KBM-7 (cell line): ENCODE data around the gene DNM1.
A peak's percentile ranks its signal among the peaks of the same experiment; 100 is the strongest.

Source experiments
- DNase-seq: peaks from one replicate; pipeline ENCODE4 v3.0.0-alpha.2; 2015
- in situ Hi-C: fragments of 300-500 bp; cut with MboI; formaldehyde crosslinking; loops from 2 replicates; pipeline ENCODE4 v1.14.3; 2020; ENCODE audit warnings: low sequenced_read_pairs, low pct_unique_long_range_greater_than_20kb, mixed read lengths

The DNM1 gene

GRCh38 chr9:128245421-128246151 lies 42.4 kb downstream of the DNM1 start:
- in situ Hi-C loops = no loop called here
- peak; percentile 76 for DNase-seq

- in situ Hi-C loops = no loop called here
- no peak for DNase-seq
Observed at GRCh38 chr9:128246471-128246870, 43.3 kb downstream of the DNM1 start.

GRCh38 chr9:128247226-128247803 lies 44.1 kb downstream of the DNM1 start:
- DNase-seq = no peak
- in situ Hi-C loops = no loop called here

- DNase-seq = no peak
- in situ Hi-C loops = no loop called here
Observed at GRCh38 chr9:128249558-128249907, 46.4 kb downstream of the DNM1 start.

- in situ Hi-C loops = no loop called here
- no peak for DNase-seq
Observed at GRCh38 chr9:128249908-128250838, 47.0 kb downstream of the DNM1 start.

- in situ Hi-C loops = no loop called here
Observed at GRCh38 chr9:128250839-128251731, 47.9 kb downstream of the DNM1 start.

GRCh38 chr9:128251732-128252100 lies 48.5 kb downstream of the DNM1 start:
- in situ Hi-C loops = no loop called here
- no peak for DNase-seq

More at GRCh38 chr9:128250839-128251731, 47.9 kb downstream of the DNM1 start:
- DNase-seq = no peak

GRCh38 chr9:128252317-128253139 lies 49.3 kb downstream of the DNM1 start:
- in situ Hi-C loops = no loop called here
- no peak for DNase-seq

- no peak for DNase-seq
- in situ Hi-C loops = no loop called here
Observed at GRCh38 chr9:128253140-128253990, 50.2 kb downstream of the DNM1 start.

GRCh38 chr9:128253991-128254346 lies 50.8 kb downstream of the DNM1 start:
- no peak for DNase-seq
- in situ Hi-C loops = no loop called here

GRCh38 chr9:128254362-128254761 lies 51.2 kb downstream of the DNM1 start:
- DNase-seq = no peak
- in situ Hi-C loops = no loop called here

- DNase-seq = peak; percentile 69
- in situ Hi-C loops = no loop called here
Observed at GRCh38 chr9:128254855-128255759, 51.9 kb downstream of the DNM1 start.

- in situ Hi-C loops = no loop called here
- no peak for DNase-seq
Observed at GRCh38 chr9:128257086-128257825, 54.1 kb downstream of the DNM1 start.

GRCh38 chr9:128257907-128258306 lies 54.7 kb downstream of the DNM1 start:
- in situ Hi-C loops = no loop called here
- no peak for DNase-seq

GRCh38 chr9:128258326-128258725 lies 55.1 kb downstream of the DNM1 start:
- no peak for DNase-seq
- in situ Hi-C loops = no loop called here

- in situ Hi-C loops = no loop called here
- DNase-seq = no peak
Observed at GRCh38 chr9:128259156-128259555, 56.0 kb downstream of the DNM1 start.
